T-helper 2 cell (primary cell): ENCODE measurements around the gene CTNNBL1.

Experiments
- DNase-seq, 5 experiments: peaks; one replicate each; pipeline versions ENCODE4 v3.0.0 to v3.0.0-alpha.2; 2012 to 2022

The CTNNBL1 gene

GRCh38 chr20:37885593-37886503 is 192.0 kb downstream of the CTNNBL1 start:
- DNase-seq, result no peak

DNA sequence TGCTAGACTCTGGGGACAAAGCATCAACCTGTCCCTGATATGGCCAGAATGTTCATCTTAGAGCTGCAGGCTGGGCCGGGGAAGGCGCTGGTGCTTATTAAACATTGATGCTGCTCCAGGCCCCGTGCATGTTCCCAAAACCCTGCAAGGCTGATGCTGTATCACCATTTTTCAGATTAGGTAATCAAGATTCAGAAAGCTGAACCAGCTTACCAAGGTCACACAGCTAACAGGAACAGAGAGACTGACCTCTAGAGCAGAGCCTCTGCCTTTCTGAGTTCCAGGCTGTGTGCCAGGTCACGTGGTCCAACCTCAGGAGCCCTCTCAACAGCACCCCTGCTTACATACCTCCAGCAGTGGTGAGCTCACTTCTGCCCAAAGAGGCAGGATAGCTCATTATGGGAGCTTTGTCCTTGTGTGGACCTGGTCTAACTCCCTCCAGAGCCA is 193.0 kb downstream of the CTNNBL1 start:
- no peak for DNase-seq

- DNase-seq, result no peak
Observed at GRCh38 chr20:37888641-37889040, 194.8 kb downstream of the CTNNBL1 start.

DNA sequence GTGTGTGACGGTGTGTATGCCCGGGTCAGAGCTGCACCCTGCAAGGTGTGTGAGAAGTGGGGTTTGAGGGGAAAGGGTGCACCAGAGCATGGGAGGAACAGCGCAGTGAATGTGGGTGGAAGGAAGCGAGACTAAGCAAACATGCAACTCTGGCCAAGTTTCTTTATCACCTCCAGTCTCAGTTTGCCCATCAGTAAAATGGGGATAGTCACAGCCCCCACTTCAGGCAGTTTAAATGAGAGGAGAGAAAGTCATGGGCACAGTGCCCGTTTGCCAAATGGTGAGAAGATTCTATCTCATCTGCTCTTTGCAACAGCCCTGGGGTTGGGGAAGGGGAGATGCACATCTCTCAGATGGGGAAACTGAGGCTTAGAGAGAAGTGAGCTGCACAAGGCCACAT is 196.3 kb downstream of the CTNNBL1 start:
- DNase-seq, result no peak

- DNase-seq, result no peak
Observed at GRCh38 chr20:37890643-37891042, 196.8 kb downstream of the CTNNBL1 start.

- DNase-seq, result no peak
Observed at GRCh38 chr20:37892001-37892400, 198.2 kb downstream of the CTNNBL1 start.

- no peak for DNase-seq
Observed at GRCh38 chr20:37893566-37894241, 199.9 kb downstream of the CTNNBL1 start.

DNA sequence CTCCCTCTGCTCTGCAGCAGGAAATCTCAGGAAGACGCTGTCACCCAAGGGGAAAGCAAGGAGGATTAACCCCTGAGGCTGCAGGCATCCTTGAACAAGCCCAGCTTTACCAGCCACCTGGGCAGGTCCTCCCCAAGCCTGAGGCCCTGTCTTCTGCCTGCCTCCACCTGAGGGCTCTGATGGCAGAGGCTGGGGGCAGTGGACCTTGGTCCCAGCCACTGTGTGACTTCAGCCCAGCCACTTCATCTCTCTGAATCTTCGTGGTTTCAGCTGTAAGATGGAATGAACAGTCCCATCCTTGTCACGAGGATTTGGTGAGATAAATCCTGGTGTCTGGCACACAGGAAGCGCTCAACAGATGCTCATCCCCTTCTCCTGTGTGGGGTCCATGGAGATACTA is 200.6 kb downstream of the CTNNBL1 start:
- DNase-seq, result no peak

DNA sequence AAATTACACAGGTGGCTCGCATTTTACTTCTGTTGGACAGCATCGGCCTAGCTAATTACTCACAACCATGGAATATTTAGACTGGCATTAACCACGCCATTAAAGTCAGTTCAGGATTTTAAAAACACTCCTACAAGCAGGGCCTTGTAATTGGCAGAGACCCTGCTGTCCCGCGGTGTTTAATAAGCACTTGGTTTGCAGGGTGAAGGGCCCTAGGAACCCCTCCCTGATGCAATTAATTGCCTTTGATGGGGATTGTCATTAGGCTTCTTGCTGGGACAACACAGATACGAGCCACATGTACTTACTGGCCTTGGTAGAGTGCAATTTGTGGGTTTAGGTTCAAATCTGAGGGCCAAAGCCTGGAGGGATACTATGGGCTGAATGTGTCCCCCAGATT is 201.3 kb downstream of the CTNNBL1 start:
- DNase-seq, result no peak

DNA sequence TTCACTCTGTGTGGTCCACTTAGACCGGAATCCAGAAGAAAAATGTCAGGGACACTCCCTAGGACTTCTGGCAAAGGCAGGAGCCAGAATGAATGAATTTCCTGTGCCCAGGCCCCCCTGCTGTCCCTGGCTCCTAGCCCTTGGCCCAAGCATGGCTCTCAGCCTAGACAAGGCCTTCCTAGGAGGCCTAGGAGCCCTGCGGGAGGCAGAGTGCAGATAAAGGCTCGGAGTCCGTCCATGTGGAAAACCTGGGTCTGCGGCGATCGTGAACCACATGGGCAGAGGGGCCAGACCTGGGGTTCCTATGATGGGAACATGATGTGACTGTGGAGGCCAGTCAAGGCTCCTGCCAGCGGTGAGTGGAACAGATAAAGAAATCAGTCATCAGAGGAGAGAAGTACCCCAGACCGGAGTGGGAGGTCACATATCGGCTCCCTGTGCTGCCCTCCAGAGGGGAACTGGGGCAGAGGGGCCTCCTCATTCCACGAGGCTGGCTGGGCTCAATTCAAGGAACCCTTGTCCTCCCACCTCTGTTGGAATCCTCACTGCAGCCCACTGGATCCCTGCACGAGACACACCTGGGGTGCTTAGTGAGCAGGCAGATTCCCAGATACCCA is 203.2 kb downstream of the CTNNBL1 start:
- DNase-seq, result no peak

- DNase-seq, result no peak
Observed at GRCh38 chr20:37898233-37899104, 204.6 kb downstream of the CTNNBL1 start.

- DNase-seq, result no peak
Observed at GRCh38 chr20:37899105-37900045, 205.5 kb downstream of the CTNNBL1 start.

- DNase-seq, result no peak
Observed at GRCh38 chr20:37901240-37901639, 207.4 kb downstream of the CTNNBL1 start.

GRCh38 chr20:37901654-37902503 is 208.0 kb downstream of the CTNNBL1 start:
- DNase-seq, result peak in 1 of 5 experiments; percentile 48

DNA sequence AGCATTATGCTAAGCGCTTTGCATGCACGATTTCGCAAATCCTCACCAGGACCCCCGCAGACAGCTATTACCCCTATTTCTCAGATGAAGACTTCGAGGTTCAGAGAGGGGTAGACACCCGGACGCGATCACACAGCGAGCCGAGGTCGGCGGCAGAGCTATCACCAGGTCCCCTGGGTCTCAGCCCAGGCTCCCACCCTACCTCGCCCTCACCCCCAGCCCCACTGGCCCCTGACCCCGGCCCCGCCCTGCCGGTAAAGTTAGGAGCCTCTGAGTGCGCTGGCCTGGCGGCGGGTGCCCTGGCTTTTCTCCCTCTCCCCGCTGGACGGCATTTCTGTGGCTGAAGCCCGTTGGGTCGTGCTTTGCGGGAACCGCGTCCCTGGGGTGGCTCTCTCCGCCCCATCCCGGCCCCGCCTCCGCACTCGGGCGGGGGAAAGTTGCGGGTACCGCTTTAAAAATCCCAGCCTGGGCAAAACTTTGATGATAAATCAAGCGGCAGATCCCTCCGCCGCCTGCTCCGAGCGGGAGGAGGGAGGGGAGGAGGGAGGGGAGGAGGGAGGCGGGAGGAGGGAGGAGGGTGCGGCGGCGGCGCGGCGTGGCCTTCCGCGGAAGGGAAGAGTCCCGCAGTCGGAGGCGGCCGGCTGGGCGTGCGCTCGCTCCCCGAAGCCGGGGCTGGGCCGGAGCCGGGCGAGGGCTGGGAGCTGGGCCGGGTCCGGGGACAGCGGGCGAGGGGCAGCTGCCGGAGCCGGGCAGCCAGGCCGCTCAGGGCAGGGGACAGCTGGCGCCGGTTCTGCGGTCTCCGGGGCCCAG is 208.9 kb downstream of the CTNNBL1 start, which contains the start of gene VSTM2L:
Gene VSTM2L, plus strand, starts transcription at position 624 of the 810 bp plus-strand sequence. CDS start 224 bp downstream, outside the sequence.
- DNase-seq, result peak in 1 of 5 experiments; percentile 45

GRCh38 chr20:37903317-37904007 is 209.6 kb downstream of the CTNNBL1 start:
- no peak for DNase-seq

- no peak for DNase-seq
Observed at GRCh38 chr20:37904008-37904642, 210.3 kb downstream of the CTNNBL1 start.

- DNase-seq, result no peak
Observed at GRCh38 chr20:37904845-37905373, 211.1 kb downstream of the CTNNBL1 start.
